ENCODE results near the gene KLRG1. TPM values are rescaled to one million over a fixed set of nuclear protein-coding genes. Genes with fewer than 3 reads are reported as not detected.

Gene KLRG1
- polyA plus RNA-seq, 1 donor, result 3.1 TPM

DNA sequence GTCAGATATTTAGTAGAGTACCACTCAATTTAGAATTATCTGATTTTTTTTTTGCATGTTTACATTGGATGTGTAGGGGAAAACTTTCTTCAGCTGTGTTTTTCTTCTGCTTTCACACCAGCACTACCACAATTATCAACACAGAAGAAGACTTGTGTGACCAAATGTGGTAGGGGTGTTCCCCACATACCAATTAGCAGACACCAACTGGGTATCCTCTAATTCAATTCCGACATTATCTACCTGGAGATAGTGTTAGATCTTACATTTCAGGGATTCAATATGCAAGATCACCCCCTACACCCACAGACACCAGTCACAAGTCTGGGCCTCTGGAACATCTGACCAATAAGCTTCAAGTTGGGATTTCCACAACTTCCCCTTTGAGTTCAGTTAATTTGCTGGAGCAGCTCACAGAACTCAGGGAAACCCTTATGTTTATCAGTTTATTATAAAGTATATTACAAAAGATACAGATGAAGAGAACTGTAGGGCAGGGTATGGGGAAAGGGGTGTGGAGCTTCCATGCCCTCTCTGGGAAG, 4.1 kb upstream of the KLRG1 start:
- DNase-seq, result no peak

DNA sequence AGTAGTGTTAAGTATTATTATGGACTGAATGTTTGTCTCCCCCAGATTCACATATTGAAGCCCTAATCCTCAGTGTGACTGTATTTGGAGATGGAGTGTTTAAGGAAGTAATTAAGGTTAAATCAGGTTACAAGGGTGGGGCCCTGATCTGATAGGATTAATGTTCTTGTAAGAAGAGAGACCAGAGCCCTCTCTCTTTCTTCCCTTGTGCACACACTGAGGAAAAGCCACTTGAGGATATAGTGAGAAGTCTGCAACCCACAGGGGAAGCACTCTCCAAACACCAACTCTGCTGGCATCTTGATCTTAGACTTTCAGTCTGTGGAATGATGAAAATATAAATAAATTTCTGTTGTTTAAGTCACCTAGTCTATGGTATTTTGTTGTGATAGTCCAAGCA, 2.2 kb upstream of the KLRG1 start:
- DNase-seq, result no peak

DNA sequence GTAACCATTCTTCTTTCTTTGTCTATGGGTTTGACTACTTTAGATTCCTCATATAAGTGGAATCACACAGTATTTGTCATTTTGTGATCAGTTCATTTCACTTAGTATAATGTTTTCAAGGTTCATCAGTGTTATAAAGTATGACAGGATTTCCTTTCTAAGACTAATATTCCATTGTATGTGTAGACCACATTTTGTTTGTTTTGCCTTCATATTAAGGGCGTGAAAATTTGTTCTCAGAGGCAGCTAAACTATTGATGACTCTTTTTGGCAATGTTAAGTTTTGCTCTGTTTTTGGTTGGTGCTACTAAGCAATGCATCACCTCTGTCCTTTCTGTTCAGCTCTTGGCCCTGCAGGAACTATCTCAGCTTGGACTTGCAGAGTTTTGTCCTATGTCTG, 1.7 kb upstream of the KLRG1 start:
- DNase-seq, result no peak

DNA sequence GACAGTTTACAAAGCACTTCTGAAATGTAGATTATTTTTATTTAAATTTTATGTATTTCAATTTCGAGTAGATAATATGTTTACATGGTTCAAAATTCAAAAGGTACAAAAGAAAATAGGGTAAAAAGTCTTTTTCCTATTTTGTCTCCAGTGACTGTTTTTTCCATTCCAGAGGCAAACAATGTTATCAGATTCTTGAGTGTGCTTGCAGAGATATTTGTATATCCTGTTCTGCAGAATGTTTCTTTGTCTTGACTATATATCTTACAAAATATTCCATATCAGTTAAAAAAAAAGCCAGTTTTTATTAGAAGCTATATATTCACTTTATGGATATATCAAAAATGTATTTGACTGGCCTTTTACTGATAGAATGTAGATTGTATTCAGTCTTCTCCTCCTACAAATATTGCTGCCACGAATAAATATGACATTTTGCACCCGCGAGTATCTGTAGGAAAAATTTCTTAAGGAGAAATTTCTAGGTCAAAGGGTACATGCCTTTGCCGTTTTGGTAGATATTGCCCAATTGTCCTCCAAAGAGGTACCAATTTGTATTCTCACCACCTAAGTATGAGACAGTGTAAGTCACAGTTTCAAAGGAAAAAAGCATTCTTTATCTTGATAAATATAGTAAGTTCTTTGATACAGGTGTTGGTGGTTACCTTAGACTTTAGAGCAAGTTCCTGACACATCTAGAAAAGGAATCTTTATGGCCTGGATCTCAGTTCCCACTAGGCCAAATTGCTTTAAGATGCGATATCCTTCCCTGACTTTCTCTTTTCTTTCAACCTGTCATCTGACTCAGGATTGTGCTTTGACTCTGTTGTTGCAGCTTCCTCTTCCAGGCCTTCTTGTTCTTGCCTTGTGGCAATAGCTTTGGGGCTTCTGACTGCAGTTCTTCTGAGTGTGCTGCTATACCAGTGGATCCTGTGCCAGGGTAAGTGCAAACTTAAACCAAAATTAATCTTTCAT, 2.3 kb downstream of the KLRG1 start:
- DNase-seq, result no peak

DNA sequence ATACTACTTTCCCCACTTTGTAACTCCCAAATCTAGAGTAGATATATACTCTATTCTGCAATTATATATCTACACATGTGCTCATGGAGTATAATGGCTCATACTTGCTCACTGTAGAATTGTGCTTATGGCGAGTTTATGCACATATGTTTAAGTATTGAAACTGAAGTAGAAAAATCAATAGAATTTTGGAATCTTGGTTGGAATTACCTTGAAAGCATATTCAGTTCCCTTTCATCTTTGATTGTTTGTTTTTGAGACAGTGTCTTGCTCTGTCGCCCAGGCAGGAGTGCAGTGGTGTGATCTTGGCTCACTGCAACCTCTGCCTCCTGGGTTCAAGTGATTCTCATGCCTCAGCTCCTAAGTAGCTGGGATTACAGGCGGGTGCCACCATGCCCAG, 4.5 kb downstream of the KLRG1 start:
- no peak for DNase-seq

DNA sequence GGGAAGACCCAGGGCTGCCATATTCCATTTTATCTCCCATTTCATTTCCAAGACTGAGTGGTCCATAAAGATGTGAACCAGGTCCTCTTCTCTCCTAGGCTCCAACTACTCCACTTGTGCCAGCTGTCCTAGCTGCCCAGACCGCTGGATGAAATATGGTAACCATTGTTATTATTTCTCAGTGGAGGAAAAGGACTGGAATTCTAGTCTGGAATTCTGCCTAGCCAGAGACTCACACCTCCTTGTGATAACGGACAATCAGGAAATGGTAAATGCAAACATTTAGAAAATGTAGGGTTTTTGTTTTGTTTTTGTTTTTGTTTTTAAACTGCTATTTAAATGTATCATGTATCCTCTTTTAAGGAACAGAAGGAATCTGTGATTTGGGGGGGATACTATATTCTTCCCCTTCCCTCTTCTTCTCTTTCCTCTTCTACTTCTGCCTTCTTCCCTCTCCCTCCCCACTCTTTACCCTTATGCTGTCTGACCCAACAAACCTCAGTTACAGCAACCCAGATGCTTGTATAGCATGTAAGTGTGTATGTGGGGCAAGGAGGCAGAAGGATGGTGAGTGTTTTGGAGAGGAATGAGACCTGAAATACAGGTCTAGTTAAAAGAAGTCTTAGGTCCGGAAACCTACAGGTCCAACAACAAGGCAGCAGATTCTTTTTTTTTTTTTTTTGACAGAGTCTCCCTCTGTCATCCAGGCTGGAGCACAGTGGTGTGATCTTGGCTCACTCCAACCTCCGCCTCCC, 5.9 kb downstream of the KLRG1 start:
- no peak for DNase-seq

DNA sequence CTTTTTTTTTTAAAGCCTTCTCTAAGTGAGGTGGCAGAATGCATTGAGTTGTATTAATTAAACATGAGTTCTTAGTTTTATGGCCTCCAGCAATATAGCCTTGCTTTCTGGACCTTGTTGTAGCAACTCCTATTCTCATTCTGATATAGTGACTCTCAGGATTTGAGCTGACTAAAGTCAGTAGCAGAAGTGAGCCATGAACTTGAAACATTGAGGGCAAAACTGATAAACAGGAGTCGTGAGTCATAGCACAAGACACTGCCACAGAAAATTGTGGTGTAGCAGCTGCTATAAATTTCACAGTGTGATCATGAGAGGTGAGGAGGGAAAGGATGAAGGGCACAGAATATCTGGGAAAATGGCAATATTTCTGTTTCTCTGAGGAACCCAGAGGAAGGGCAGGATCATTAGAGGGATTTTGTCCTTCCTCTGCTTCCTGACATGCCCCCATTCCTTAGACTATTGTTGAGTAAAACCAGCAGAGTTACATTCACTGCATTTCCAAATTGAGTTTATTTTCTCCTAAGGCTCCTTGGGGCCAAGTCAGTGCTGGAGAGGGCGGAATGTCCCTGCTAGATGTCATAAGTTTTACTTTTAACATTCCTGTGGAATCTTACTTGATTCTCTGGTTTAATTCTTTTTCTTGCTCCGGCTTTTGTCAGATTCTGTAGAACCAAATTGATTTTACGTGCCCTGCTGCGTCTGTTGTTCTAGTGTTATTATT, 7.5 kb downstream of the KLRG1 start:
- DNase-seq, result no peak

DNA sequence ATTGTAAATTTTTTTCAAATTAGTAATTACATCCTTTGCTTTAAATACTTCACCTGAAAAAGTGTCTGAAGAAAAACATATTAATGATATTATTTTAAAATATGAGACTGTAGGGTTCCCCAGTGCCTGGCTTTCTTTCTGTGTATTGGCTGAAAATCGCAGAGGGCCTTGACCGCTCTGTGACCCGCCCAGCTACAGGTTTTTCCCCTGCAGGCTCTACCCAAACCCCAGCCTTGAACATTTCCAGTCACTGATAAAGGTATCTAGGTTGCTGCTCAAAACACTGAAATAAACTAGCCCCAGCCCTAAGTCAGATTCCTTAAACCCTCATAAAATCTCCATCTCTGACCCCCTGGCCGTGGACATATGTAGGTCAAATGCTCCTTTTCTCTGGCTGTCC, 11.9 kb downstream of the KLRG1 start:
- no peak for DNase-seq

DNA sequence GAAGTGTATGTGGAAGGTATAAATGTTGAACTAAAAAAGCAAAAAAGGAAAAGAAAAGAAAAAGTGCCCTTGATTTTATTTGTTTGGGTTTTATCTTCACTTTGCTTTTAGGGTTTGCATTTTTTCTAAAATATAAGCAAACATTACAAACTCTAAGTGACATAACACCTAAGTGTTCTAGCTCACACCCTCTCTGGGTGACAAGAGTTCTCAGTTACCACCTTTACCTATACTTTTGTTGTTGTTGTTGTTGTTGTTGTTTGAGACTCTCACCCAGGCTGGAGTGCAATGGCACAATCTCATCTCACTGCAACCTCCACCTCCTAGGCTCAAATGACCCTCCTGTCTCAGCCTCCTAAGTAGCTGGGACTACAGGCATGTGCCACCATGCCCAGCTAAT, 13.0 kb downstream of the KLRG1 start:
- no peak for DNase-seq

DNA sequence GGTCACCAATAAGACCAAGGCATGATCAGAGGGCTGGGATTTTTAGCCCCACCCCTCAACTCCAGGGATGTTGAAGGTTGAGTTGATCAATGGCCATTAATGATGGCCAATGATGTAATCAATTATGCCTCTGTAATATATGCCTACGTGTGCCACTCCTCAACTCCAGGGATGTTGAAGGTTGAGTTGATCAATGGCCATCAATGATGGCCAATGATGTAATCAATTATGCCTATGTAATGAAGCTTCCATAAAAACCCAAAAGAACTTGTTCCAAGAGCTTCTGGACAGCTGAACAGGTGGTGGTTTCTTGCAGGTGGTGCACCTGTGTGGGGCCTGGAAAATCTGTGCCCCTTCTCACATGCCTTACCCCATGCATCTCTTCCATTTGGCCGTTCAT, 33.2 kb downstream of the KLRG1 start:
- DNase-seq, result no peak

DNA sequence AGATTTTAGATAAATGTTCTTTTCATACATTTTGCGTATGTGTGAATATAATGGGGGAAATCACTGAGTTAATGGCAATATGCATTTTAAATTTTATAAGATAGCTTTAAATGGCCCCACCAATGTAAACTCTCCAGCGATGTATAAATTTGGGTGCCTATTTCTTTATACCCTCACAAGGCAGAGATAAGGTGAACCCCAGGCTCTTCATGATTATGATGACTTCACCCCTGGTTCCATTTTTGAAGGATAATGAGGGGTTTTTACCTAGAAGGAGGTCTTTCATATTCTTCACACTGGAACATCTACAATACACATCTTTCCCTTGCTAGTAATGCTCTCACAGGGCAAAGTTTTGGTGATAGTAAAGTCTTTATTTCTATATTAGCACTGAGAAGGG, 35.2 kb downstream of the KLRG1 start:
- no peak for DNase-seq

DNA sequence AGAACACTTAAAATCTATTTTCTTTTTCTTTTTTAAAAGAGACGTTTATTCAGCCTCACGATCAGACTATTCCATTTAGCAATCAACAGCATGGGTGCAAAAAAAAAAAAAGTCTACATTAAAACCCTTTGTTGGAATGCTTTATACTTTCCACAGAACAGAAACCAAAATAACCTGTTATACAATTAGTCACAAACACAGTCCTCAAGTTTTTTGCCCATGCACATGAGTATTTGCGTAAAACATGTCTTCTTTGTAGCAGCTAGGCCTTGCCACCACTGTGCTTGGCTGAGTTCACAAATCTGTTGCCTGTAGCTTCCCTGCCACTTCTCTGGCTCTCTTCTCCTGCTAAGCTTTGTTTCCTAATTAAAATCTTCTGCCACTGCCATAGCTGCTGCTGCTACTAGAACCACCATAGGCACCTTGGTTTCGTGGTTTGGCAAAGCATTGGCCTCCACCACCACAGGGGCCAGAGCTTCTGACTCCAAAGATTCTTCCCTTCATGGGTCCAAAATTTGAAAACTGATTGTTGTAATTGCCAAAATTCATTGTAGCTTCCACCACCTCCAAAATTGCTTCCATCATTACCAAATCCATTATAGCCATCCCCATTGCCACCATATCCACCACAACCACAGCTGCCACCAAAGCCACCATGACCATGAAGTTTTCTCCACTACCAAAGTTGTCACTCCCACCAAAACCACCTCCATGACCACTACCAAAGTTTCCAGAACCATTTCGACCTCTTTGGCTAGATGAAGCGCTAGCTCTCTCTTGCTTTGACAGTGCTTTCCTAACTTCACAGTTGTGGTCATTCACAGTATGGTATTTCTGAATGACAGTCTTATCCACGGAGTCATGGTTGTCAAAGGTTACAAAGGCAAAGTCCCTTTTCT, 38.1 kb downstream of the KLRG1 start:
- no peak for DNase-seq

DNA sequence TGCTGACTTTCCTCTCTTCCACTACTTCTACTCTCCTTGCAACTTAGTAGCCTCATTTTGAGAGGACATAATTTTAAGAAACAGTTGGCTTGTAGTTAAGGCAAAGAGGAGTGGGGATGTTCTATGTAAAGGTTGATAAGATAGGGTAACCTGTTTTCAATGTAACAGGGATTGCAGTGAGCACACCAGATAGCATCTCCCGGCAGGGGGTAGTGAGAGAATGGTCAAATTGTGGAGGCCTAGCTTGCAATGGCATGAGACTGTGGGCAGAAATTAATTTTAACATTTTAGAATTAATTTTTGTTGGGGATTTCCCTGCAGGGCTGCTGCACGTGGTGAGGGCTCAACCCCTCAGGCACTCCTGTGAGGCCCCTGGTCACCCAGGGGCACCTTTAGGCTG, 41.4 kb downstream of the KLRG1 start:
- DNase-seq, result no peak

DNA sequence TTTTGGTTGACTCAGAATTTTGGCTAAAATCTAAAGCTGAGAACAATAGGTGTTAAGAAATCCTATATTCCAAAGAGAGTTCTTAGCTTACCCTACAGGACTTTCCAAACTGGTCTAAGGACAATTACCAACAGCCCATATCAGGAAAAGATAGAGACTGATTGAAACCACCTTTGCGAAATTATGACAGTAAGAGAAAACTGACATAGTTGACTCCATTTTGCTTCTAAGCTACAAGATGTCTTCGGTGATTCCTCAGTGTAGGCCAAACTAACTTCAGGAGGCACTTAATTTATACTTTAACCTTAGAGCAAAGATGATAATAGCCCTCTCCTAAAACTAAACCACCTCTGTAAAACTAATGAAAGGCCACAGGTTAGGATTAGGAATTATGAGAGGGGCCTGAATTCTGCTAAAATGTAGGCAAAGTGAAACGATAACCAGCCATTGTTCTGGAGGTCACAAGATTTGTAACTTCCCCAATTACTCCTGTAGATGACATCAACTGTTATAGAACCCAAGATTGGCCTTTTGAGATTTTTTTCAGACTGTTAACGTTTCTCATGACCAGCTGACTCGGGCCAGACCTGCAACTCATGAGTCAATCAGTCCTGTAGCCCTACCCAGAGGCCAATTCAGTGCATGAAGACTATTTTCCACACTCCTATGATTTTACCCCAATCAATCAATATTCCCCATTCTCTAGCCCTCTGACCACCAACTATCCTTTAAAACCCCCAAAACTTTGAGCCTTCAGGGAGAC, 43.0 kb downstream of the KLRG1 start:
- DNase-seq, result no peak

DNA sequence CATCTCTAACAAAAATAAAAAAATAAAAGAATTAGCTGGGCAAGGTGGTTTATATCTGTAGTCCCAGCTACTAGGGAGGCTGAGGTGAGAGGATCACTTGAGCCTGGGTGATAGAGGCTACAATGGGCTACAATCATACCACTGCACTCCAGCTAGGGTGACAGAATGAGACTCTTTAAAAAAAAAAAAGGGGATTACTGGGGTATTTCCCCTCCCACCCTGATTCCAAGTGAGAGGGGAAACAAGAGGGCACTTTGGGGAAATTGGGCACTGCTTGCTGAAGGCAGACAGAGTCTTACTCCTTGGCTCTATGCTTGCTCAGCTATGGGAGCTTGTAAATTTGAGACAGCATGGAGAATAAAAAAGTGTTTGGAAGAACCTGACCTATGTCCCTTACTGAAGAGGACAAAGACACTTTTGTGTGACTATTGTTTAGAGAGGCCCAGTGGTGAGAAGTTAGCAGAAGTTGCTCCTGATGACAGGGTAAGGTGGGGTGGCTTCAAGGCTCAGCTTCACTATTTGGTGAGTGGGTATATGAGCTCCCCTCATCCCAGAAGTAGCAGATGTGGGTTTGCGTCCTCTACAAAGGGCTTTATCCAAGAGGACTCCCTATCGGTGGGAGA, 44.0 kb downstream of the KLRG1 start:
- DNase-seq, result no peak

DNA sequence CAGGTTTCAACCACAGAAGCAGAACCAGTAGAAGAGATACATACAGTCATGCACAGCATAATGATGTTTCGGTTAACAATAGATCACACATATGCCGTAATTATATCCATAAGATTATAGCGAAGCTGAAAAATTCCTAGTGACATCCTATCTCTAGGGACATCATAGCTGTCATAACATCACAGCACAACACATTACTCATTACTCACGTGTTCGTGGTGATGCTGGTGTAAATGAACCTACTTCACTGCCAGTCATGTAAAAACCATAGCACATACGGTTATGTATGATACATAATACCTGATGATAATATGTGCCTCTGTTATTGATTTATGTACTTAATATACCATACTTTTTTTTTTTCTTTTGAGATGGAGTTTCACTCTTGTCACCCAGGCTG, 44.7 kb downstream of the KLRG1 start:
- no peak for DNase-seq

DNA sequence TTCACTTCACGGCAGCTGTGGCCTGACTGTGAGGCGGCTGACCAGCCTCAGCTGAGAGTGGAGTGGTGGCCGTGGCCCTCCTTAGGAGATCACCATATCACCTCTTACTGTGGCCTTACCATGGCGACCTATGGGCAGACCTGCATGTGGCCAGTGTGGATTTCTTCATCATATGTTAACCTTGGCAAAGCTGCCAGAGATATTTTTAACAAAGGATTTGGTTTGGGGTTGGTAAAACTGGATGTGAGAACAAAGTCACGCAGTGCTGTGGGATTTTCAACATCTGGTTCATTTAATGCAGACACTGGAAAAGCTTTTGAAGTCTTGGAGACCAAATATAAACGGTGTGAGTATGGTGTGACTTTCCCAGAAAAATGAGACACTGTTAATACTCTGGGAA, 46.9 kb downstream of the KLRG1 start:
- DNase-seq, result no peak

DNA sequence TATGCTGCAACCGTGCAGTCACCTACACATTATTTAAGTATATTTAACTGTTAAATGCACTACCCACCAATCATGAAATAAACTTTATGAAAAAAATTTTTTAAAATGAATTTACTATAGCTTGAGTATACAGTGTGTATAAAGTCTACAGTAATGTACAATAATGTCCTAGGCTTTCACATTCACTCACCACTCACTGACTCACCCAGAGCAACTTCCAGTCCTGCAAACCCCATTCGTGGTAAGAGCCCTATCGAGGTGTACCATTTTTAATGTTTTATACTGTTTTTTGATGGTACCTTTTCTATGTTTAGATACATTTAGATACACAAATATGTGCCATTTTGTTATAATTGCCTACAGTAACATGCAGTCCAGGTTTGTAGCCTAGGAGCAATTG, 48.1 kb downstream of the KLRG1 start:
- no peak for DNase-seq

DNA sequence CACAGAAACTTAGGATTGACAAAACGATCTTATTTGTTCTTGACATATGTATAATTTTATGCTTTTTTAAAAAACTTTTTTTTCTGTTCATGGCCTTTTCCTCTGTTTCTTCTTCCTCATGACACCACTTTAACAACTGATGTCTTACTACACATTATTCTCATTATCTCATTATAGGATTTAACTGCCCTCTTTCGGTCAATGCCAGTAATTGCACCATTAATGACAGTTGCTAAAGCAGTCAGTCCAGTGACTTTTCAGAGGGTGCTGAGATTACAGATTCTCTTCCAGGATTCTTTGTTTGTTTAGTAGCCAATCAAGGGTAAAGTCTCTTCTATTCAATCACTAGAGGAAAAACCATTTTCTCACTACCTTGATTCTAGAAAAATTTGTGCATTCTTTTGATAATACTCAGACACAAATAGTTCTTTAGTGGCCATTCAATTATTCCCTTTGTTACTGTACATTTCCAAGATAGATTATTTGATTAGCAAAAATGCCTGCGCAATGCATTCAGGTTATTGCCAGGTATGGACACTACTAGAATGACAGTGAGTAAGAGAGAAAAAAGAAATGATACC, 50.1 kb downstream of the KLRG1 start:
- peak; percentile 39 for DNase-seq

Data from left kidney (tissue), 2 donors.